HG03103 (cell line): ENCODE results near the gene IDS.
"Not testable (repeated sequence)": the region's sequence is repeated elsewhere in the genome, so short reads cannot be mapped to it uniquely, and the experiment has no call there.

Source experiments
- ATAC-seq: cut with Tn5 transposase; IDR thresholded peaks from one replicate; pipeline ENCODE4 v1.9.1; 2021; ENCODE audit warnings: low read depth; ENCODE audit not compliant: unreplicated experiment

The IDS gene

DNA sequence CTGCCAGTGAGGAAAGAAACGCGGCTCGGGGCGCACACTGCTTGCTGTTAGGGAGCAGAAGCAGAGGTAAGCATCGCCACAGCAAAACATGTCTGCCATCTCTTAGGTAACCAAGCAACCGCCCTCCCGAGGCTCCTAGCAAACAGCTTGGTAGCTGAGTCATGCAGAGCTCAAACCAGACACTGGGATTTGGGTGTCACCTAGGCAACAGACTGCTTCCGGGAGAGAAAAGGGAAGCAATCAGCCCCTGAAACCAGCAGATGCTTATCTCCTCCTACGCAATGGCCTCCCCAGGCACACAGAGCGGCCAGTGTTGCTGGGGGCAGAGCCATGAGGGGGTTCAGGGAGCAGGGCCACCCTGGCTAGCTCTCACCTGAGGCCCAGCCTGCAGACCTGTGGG lies 1.7 kb downstream of the IDS start:
- ATAC-seq, result peak; percentile 65

DNA sequence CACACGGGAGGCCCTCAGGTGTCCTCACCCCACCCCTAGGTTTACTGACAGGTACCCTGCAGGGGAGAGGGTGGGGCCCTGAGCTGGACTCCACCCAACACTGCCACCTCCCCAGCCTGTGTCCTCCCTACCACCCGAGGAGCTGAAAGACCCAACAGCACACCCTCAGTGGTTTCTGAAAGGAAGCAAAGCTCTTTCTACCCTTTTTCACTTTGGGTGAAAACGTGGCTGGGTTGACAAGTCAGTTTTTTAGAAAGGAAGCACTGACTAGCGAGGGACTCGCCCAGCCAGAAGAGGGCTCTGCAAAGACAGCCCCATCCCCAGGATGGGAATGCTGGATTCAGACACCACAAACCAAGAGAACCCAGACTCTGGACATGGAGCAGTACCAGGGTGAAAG lies 2.2 kb downstream of the IDS start:
- ATAC-seq, result not testable (repeated sequence)

DNA sequence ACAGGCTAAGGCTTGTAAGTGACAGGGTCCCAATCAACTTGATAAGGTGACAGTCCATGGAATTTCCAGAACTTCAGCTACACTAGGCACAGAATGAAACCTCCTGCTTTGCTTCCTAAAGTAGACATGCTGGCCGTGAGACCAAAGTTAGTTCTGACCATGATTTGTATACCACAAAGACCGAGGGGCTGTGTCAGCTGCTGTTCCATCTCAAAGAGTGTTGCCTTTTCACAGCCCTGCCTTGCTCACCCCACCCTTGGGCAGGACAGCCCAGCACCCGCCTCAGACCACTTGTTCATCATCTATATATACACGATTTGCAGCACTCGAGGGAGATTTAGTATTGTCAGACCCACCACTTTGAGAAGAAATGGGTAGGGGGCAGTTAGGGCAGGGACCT lies 5.3 kb downstream of the IDS start:
- no peak for ATAC-seq

DNA sequence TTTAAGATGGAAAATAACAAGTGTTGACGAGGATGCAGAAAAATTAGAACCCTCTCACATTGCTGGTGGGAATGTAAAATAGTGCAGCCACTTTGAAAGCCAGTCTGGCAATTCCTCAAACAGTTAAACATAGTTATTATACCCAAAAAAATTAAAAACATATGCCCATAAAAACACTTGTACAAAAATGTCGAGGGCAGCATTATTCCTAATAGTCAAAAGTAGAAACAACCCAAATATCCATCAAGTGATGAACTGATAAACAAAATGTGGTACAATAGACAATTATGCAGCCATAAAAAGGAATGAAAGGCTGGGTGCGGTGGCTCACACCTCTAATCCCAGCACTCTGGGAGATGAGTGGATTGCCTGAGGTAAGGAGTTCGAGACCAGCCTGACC lies 6.3 kb downstream of the IDS start:
- ATAC-seq, result no peak

DNA sequence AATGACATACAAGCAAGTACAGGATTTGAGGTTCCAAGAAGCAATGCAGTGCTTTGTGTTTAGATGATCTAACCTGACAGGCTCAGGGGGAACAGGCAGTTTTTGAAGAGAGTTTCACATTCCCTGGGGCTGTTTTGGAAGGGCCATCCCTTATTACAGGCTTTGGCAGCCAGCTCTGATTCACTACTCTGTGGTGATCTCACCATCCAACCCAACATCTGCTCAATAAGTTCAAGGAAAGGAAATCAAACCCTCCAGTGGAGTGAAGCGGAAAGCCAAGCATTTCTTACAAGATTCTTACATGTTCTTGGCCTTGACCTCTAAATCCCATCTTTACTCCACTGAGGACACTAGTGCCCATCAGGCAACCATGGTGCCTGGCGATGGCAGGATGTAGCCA lies 7.5 kb downstream of the IDS start:
- ATAC-seq, result no peak

DNA sequence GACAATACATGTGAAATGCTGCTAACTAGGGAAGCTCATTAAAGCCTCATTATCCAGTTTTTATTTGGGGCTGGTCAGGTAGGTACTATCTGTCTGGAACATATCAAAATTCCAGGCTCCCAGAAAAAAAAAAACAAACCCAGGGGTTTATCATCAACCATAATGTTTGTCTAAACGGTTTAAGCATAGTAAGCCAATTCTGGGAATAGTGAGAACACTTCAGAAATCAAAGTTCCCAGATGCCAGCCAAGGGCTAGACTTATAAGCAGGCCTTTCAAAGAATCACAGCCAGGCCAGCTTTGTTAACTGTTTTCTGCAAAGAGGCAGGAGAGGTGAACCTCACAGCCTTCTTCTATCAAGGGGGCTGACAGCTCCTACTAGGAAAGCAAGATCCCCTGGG lies 8.1 kb downstream of the IDS start:
- no peak for ATAC-seq

DNA sequence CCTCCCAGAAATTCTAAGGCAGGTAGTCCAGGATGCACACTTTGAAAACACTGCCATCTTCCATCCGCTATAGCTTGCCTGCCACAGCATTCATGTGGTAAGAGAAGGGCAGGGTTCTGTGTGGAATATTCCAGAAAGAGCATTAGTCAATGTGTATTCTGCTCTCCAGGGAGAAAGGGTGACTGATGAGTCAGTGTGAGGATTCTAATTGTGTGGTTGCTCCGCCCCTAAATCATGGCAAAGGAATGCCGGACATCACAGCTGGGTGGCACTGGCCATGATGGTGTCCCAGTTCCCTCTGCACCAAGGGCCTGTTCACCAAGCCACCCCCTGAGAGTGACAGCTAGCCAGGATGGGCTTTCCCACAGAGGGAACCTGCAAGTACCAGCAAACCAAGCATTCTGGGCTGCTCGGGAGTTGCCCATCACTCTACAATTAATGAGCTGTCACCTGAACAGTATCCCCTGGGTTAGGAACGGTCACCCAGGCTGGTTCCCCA lies 9.5 kb downstream of the IDS start:
- ATAC-seq, result no peak

DNA sequence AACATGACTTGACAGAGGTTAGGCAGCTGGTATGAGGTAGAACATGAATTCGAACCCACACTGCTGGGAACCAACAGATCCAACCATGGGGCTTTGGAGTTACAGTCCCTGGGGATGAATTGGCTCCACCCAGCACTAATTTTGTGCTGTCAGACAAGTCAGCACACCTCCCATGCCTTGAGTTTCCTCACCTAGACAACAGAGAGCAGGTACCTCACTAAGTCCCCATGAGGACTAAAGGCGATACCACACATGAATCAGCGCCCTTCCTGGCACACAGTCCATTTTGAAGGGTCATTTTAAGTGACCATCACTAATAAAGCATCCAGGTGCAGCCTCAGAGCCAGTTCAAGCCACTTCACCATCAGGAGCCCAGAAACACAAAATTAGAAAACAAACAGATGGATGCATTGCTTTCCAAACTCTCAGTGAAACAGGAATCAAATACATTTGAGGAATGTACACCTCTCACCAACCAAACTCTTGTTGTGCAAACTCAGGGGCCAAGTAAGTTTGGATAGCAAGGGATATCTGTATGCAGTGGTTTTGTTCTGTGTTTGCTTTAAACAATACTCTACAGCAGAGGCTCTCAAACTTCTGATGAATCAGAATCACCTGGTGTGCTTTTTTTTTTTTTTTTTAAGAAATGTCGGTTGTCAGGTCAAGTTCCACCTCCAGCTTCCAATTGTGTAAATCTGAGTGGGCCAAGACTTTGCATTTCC lies 10.1 kb downstream of the IDS start:
- no peak for ATAC-seq

DNA sequence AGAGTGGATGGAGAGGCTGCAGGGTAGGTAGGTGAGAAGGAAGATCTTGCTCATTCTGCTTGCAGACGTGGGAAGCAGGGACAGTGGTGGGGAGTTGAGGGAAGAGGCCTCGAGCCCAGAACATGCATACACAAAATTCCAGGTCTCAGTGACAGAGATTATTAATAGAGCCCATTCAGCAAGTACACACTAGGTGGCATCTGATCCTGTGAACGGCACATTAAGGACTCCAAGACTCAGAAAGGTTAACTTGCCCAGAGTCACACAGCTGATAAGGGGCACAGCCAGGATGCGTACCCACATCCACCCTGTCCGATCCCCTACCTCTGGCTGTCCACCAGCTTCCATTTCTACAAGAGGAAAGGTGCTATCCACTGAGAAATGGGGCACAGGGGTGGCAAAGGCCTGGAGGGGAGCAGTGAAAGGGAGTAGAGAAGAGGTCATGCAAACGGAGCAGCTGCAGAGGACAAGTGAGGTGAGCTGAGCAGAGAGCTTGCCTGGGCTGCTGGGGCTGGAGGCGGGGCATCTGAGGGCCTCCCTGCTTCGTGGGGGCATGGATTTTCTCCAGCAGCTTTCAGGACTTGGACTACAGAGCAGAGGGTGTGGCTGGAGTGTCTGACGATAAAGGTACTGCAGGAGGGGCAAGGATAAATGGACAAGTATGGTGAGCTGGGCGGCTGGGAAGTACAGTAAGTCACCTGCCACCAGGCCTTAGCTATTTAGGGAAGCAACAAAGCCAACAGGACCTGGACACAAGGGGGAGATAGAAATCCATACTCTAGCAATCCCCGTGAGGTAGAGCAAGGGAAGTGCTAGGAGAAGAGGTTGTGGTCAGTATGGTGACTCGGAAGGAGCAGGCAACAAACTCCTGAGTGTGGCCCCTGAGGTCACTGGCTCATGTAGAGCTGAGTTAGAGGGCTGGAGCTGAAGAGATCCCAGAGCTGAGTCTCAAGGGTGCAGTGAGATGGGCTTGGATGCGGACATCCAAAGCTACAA lies 11.2 kb downstream of the IDS start:
- no peak for ATAC-seq

DNA sequence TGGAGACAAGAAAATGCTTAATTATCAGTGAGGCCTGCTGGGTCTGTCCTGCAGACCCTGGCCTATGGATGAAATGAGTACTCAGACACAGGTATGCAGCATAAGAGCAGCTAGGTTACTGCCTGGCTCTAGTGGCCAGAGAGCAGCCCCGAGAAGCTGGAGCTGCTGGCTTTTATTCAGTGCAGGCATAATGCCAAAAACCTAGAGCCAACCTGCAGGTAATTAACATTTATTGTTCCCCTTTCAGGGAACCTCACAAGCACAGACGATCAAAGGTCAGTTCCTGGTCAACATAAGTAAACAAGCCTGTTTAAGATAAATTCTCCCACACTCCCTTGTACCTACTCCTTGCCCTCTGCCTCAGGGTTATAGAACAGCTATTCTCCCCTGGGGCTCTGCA lies 13.3 kb downstream of the IDS start:
- ATAC-seq, result no peak

DNA sequence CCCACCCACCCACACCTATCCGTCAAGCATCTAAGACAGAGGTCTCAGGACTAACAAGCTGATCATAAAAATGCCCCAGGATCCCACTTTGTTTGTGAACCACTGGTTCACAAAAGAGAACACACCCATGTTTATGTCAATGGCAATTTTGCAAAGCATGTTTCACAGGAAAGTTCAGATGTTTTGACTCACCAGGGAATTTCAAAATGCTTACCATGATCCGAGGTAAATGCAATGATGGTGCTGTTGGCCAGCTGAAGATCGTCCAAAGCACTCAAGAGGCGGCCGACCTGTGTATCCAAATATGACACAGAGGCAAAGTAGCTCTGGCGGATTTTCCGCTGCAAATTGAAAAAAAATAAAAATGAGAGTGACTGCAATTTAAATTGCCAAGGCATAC lies 15.0 kb downstream of the IDS start:
- no peak for ATAC-seq

DNA sequence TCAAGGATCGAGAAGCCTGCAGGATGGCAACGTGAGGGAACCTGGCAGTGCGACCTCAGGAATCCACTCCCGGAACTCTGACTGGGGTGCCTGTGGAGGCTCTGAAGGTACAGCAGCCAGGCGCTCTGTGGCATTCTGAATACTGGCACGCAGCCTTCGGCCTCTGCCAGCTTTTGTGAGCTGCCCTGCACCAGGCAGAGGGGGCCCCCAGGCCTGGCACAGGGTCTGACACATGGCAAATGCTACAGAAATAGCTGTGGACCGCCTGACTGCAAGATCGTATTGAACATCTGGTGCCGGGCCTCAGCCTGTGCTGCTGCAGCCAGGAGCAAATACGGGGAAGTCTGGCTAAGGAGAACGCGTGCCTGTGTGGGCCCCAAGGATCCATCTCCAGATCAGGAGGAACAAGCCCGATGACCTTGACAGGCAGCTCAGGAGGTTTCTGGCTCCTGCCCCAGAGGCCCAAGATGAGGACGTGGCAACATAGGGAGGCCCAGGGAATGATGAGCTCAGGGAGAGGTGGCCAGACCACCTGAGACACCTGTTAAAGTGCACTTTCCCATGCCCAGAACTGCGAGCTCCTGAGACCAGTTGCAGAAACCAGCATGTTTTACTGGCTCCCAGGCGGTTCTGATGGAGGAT lies 16.6 kb downstream of the IDS start:
- not testable (repeated sequence) for ATAC-seq

DNA sequence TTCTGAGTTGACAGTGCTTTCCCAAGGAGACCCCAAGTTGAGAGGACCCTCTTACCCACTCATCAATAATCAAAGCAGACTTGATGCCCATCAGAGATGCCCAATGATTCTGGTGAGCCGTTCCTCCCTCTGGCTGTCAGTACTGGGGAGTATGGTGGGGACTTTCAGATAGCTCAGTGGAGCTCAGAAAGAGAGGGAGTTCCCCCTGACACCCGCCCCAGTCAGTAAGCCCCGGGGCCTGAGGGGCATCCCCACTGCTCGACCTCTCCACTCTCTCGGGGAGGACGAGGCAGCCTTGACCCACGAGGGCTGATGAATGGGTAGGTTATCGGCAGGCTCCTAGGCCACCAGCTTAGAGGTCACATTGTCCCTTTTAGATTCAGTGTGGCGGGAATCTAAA lies 17.1 kb downstream of the IDS start:
- not testable (repeated sequence) for ATAC-seq

DNA sequence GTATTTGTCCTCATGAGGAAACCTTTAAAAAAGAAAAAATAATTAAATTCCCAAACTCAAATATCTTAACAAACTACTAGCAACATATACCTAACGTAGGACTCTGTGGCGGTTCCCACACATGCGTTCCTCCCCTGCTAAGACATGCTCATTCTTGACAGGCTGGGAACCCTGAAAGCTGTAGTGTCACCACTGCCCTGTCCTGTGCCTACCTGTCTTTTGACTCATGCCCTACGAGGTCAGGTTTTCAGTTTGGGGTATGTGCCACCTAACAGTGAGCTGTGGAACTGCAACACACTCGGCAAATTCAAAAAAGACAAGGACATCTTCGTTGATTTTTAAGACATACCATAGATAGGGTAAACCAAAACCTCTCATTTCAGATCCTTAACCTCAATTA lies 17.8 kb downstream of the IDS start:
- ATAC-seq, result no peak

DNA sequence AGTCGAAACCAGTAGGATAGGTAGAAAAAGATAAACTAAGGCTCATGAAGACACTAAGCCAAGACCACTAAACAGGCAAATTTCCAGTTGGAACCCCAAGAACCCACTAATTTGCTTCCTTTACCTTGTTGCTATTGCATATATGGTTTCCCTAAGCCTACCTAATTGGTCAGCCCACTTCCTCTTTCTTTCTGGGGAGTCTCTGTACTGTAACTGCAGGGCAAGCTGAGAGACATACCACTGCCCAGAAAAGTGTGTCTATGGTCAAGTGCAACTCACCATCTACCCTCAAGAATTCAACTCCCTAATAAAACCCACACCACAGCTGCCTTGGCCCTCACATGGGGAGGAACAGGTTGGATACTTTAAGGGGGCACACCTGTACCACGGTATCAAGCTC lies 28.6 kb downstream of the IDS start:
- no peak for ATAC-seq

DNA sequence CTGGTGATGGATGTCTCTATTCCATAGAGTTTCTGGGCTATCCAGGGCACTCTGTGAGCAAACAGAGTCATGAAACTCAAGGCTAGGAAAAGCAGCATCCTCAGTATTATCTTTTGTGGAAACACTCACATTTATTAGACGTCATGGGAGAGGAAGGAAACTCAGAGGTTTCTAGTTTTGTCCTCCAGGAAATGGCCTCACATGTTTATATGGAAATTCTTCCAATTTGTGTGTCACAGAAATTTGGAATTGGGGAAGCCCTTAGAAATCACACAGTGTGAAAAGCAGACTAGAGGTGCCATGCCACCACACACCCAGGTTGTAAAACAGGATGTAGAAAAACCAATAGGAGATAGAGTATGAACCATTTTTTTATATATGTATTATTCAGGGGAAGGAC lies 31.1 kb downstream of the IDS start:
- no peak for ATAC-seq

DNA sequence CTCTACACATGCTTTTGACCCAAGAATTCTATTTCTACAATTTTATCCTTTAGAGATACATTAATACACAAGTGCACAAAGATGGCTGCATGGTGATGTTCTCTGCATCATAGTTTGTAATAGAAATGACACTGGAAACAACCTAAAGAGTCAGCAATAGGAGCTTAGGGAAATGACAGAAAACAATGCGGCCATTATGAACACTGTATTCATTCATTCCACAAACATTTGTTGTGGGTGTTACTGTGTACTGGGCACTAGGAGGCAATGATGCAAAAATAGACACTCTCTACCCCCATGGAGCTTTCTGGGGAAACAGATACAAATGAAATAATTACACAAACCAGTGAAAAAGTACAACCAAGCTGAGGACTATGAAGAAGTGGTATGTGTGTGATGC lies 32.0 kb downstream of the IDS start:
- ATAC-seq, result no peak

DNA sequence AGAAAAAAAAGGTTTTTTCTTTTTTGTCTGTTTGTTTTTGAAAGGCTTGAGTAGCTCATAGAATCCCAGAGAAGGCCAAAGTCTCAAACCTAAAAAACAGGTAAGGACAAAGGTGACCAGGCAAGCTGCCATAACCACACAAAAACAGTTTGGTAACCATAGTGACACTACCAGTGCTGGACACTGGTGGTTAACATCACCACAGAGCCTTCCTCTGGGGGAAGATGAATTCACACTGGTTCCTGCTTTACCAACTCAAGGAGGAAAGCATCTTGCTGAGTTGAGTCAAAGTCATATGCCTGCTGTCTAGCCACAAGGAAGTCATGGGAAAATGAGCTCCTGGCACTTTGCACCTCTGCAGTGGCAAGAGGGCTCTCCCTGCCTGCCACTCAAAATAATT lies 32.5 kb downstream of the IDS start:
- ATAC-seq, result no peak

DNA sequence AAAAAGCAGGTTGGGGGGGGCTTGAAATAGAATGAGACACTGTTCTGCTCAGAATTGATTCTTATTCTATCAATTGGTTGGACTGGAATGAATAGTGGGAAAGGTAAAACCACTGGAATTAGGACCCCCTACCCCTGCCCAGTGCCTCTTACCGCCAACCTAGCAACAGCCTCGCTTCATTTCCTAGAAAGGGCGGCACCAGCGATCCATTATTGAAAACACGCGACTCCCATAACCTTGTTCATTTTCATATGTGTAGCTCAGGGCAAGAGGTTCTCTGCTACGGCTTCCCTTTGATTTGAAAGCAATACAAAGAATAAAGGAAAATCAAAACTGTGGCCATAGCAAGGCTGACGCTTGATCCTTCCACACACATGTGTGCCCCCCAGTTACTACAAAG lies 33.7 kb downstream of the IDS start:
- no peak for ATAC-seq

DNA sequence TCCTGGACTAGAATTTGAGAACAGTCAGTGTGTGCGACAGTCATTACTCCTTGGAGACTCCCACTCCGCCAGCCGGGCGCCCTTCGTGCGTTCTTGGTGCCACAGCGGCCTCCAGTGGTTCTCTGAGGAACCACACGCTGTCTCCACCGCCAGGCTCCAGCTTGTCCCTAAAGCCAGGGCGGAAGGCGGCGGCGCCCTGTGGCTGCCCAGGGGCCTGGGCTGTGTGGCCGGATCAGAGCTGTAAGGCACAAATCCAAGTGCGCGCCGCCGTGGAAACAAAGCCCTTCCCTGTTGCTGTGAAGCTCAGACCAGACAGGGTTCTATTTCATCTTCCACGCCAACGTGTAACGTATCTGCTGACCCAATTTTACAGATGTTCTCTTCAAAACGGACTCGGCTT lies 34.2 kb downstream of the IDS start:
- ATAC-seq, result peak; percentile 88

DNA sequence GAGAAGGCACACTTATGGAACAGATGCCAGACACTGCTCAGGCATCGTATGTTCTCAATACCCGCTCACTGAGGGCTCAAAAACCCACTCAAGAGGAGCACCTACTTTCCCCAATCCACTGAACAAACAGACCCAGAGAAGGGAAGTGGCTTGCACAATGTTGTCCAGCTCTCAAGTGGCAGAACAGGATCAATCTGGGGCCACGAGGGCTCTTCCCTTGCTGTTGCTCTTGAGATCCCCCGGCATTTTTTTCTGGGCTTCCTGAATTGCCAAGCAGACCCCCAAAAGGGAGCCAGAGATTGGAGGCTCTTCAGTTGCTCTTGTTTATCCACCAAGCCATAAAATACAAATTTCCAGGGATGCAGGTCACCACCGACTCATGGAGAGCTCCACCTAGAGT lies 35.7 kb downstream of the IDS start:
- ATAC-seq, result no peak
